Measurements from ENCODE around the gene DIAPH3.

DNA sequence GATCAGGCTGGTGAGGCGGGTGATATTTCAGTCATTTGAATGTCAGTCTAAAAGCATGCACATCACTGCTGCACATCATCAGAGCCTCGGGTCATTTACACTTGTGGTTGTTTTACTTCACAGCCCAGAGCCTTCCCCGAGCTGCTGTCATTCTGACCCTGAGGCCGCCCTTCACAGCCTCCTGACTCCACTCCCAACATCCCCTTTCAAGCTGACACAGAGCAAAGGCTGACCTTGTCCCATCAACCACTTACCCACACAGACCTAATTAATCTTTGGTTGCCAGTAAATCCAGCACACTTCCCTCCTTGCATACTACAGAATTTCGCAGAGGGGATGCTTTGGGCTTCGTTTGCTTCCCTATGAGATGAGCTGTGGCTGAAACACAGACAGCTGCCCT is 528.1 kb downstream of the DIAPH3 start:
- TF ChIP-seq, protein P1, sequence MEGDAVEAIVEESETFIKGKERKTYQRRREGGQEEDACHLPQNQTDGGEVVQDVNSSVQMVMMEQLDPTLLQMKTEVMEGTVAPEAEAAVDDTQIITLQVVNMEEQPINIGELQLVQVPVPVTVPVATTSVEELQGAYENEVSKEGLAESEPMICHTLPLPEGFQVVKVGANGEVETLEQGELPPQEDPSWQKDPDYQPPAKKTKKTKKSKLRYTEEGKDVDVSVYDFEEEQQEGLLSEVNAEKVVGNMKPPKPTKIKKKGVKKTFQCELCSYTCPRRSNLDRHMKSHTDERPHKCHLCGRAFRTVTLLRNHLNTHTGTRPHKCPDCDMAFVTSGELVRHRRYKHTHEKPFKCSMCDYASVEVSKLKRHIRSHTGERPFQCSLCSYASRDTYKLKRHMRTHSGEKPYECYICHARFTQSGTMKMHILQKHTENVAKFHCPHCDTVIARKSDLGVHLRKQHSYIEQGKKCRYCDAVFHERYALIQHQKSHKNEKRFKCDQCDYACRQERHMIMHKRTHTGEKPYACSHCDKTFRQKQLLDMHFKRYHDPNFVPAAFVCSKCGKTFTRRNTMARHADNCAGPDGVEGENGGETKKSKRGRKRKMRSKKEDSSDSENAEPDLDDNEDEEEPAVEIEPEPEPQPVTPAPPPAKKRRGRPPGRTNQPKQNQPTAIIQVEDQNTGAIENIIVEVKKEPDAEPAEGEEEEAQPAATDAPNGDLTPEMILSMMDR (conservative IDR thresholded peaks at IDR 0.05; ENCODE audit: low read length) = no peak
- no peak for TF ChIP-seq EZH2phosphoT487 (IDR thresholded peaks at IDR 0.05; ENCODE audit: borderline replicate concordance)
